H9 (cell line): Measurements from ENCODE around the gene PTPN7. TPM values are rescaled to one million over a fixed set of nuclear protein-coding genes. Genes with fewer than 3 reads are reported as not detected.

Source experiments
- DNase-seq: peaks from one replicate; pipeline ENCODE4 v3.0.0-alpha.2; 2017
- H2AFZ ChIP-seq: one replicate; pipeline ENCODE4 v1.6.1; 2013; ENCODE audit warnings: mild to moderate bottlenecking, low read length, control low read depth, moderate library complexity
- H2AK5ac ChIP-seq: 2 replicates; pipeline ENCODE4 v1.6.1; 2013; ENCODE audit warnings: low read length, control low read depth, mixed read lengths; ENCODE audit not compliant: insufficient read length
- H2BK120ac ChIP-seq: one replicate; pipeline ENCODE4 v1.6.1; 2013; ENCODE audit warnings: low read depth, mild to moderate bottlenecking, low read length, control low read depth, inconsistent platforms; ENCODE audit not compliant: poor library complexity, severe bottlenecking
- H2BK12ac ChIP-seq: 2 replicates; pipeline ENCODE4 v1.6.1; 2013; ENCODE audit warnings: low read length, control low read depth, mixed read lengths, low read depth; ENCODE audit not compliant: insufficient read length
- H2BK15ac ChIP-seq: 2 replicates; pipeline ENCODE4 v1.6.1; 2013; ENCODE audit warnings: low read depth, low read length, control low read depth
- H2BK20ac ChIP-seq: one replicate; pipeline ENCODE4 v1.6.1; 2013; ENCODE audit warnings: low read depth, mild to moderate bottlenecking, low read length, control low read depth, inconsistent platforms; ENCODE audit not compliant: poor library complexity, severe bottlenecking
- H2BK5ac ChIP-seq: 2 replicates; pipeline ENCODE4 v1.6.1; 2013; ENCODE audit warnings: low read length, control low read depth, mixed read lengths; ENCODE audit not compliant: insufficient read length
- H3K14ac ChIP-seq: 2 replicates; pipeline ENCODE4 v1.6.1; 2013; ENCODE audit warnings: low read length, control low read depth; ENCODE audit not compliant: insufficient read depth
- H3K18ac ChIP-seq: 2 replicates; pipeline ENCODE4 v1.6.1; 2013; ENCODE audit warnings: low read depth, mild to moderate bottlenecking, mixed read lengths, low read length, control low read depth; ENCODE audit not compliant: insufficient read length
- H3K23ac ChIP-seq: 2 replicates; pipeline ENCODE4 v1.6.1; 2013; ENCODE audit warnings: low read length, control low read depth, mixed read lengths, low read depth; ENCODE audit not compliant: insufficient read length
- H3K23me2 ChIP-seq: 2 replicates; pipeline ENCODE4 v1.6.1; 2013; ENCODE audit warnings: low read depth, mild to moderate bottlenecking, mixed read lengths, low read length, control low read depth; ENCODE audit not compliant: insufficient read length, poor library complexity, severe bottlenecking
- H3K27ac ChIP-seq: 2 replicates; pipeline ENCODE4 v1.5.1; 2013; ENCODE audit warnings: low read length, control low read depth, mixed read lengths, low read depth; ENCODE audit not compliant: insufficient read length
- H3K27me3 ChIP-seq: 2 replicates; pipeline ENCODE4 v1.6.1; 2013; ENCODE audit warnings: low read length, control low read depth, inconsistent platforms; ENCODE audit not compliant: insufficient read depth
- H3K4ac ChIP-seq: 2 replicates; pipeline ENCODE4 v1.6.1; 2013; ENCODE audit warnings: low read depth, mild to moderate bottlenecking, control low read depth, inconsistent platforms, low read length, moderate library complexity
- H3K4me1 ChIP-seq: 2 replicates; pipeline ENCODE4 v1.6.1; 2013; ENCODE audit warnings: low read length, control low read depth, inconsistent platforms; ENCODE audit not compliant: insufficient read depth
- H3K4me2 ChIP-seq: 2 replicates; pipeline ENCODE4 v1.6.1; 2013; ENCODE audit warnings: low read length, control low read depth, mixed read lengths; ENCODE audit not compliant: insufficient read length, insufficient read depth
- H3K56ac ChIP-seq: 2 replicates; pipeline ENCODE4 v1.6.1; 2013; ENCODE audit warnings: low read depth, mild to moderate bottlenecking, mixed read lengths, low read length, control low read depth; ENCODE audit not compliant: insufficient read length
- H3K79me1 ChIP-seq: 2 replicates; pipeline ENCODE4 v1.6.1; 2013; ENCODE audit warnings: low read depth, mild to moderate bottlenecking, moderate library complexity, low read length, control low read depth, inconsistent platforms; ENCODE audit not compliant: insufficient read depth, poor library complexity, severe bottlenecking
- H3K79me2 ChIP-seq: 2 replicates; pipeline ENCODE4 v1.6.1; 2013; ENCODE audit warnings: low read length, control low read depth, inconsistent platforms; ENCODE audit not compliant: insufficient read depth
- H3K9ac ChIP-seq: 2 replicates; pipeline ENCODE4 v1.6.1; 2013; ENCODE audit warnings: low read length, control low read depth, mixed read lengths; ENCODE audit not compliant: insufficient read length; ENCODE audit errors: extremely low read depth
- H3K9me3 ChIP-seq: one replicate; pipeline ENCODE4 v1.6.1; 2013; ENCODE audit warnings: low read depth, low read length, inconsistent platforms; ENCODE audit not compliant: control insufficient read depth
- H3T11ph ChIP-seq: one replicate; pipeline ENCODE4 v1.6.1; 2013; ENCODE audit warnings: mild to moderate bottlenecking, low read length, control low read depth, inconsistent platforms
- H4K20me1 ChIP-seq: one replicate; pipeline ENCODE4 v1.6.1; 2013; ENCODE audit not compliant: control insufficient read depth, insufficient read length, insufficient read depth
- H4K5ac ChIP-seq: 2 replicates; pipeline ENCODE4 v1.6.1; 2013; ENCODE audit warnings: low read depth, mild to moderate bottlenecking, mixed read lengths, low read length, control low read depth; ENCODE audit not compliant: insufficient read length
- H4K8ac ChIP-seq: replicated peaks from 2 replicates; pipeline ENCODE4 v1.6.1; 2013; ENCODE audit warnings: low read length, control low read depth, mixed read lengths, low read depth; ENCODE audit not compliant: insufficient read length
- H4K91ac ChIP-seq: 2 replicates; pipeline ENCODE4 v1.6.1; 2013; ENCODE audit warnings: low read depth, mild to moderate bottlenecking, moderate library complexity, mixed read lengths, low read length, control low read depth; ENCODE audit not compliant: insufficient read length
- H3K27ac Mint-ChIP-seq, 3 experiments: 2 replicates in 2 of 3; 3 replicates in 1 of 3; pipeline ENCODE4 v1.8.0; 2020 to 2021; ENCODE audit warnings: mixed read lengths in 3 of 3, mild to moderate bottlenecking in 1 of 3, moderate library complexity in 1 of 3
- H3K27me3 Mint-ChIP-seq: 2 replicates; pipeline ENCODE4 v1.8.0; 2021; ENCODE audit warnings: low read depth, mild to moderate bottlenecking, moderate library complexity, mixed read lengths
- H3K36me3 Mint-ChIP-seq, 3 experiments: 2 replicates in 2 of 3; 3 replicates in 1 of 3; pipeline ENCODE4 v1.8.0; 2020 to 2021; ENCODE audit warnings: low read depth in 3 of 3, mixed read lengths in 3 of 3; ENCODE audit not compliant: insufficient read depth in 1 of 3
- H3K4me1 Mint-ChIP-seq, 2 experiments: 2 replicates each; pipeline ENCODE4 v1.8.0; 2020; ENCODE audit warnings: mixed read lengths in 2 of 2
- H3K4me3 Mint-ChIP-seq, 2 experiments: 2 replicates in 1 of 2; 3 replicates in 1 of 2; pipeline ENCODE4 v1.8.0; 2020 to 2021; ENCODE audit warnings: mild to moderate bottlenecking in 2 of 2, mixed read lengths in 2 of 2, moderate library complexity in 1 of 2
- H3K9me3 Mint-ChIP-seq, 2 experiments: 2 replicates in 1 of 2; 3 replicates in 1 of 2; pipeline ENCODE4 v1.8.0; 2020; ENCODE audit warnings: mild to moderate bottlenecking in 2 of 2, mixed read lengths in 2 of 2, moderate library complexity in 1 of 2
- WGBS: extraction: QIAGEN DNeasy Blood & Tissue Kit; methylation state at CpG from one replicate; pipeline ENCODE4 v1.1.7; 2013; ENCODE audit warnings: missing lambda C conversion rate, low lambda C conversion rate, mixed read lengths; ENCODE audit not compliant: insufficient read length; ENCODE audit errors: extremely low coverage; 5-methylcytosine and 5-hydroxymethylcytosine counted together
- total RNA-seq: library from RNA; stranded (reverse); gene quantifications from 2 replicates; pipeline ENCODE4 v1.2.1, GENCODE V29; 2021
- TF ChIP-seq, protein P1 (sequence below): fragments of 200-600 bp; sonication (generic); conservative IDR thresholded peaks from 3 replicates; pipeline ENCODE4 v1.8.0; 2021; ENCODE audit warnings: antibody characterized with exemption, mild to moderate bottlenecking

Gene PTPN7
- total RNA-seq, 1 experiment from 2014 or later: 0.72 TPM

DNA sequence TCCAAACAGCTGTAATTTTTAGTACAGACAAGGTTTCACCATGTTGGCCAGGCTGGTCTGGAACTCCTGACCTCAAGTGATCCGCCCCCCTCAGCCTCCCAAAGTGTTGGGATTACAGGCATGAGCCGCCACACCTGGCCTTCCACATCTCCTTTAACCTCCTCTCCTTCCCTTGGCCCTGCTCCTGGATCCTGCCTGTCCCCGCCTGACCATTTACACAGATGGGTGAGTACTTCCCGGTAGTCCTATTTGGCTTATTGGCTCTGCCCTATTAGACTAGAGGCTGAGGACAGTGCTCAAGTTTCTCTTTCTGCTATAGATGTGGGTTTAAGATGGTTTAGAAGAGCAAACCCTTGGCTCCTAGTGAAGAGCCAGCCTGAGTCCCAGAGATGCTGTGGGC lies 7.1 kb downstream of the PTPN7 start:
- Histone ChIP-seq H2AFZ (no peak overlapping the region), H2BK15ac (no peak overlapping the region), H3K4me1 (no peaks in the 10 kb centered on the region), H2BK5ac (no peak overlapping the region), H4K5ac (no peak overlapping the region), H3K4ac (no peak overlapping the region), H4K91ac (no peak overlapping the region), H2AK5ac (no peak overlapping the region), H2BK120ac (no peak overlapping the region), H3K23ac (no peak overlapping the region), H3K9me3 (no peaks in the 10 kb centered on the region), H3K79me2 (no peaks in the 10 kb centered on the region), H3K14ac (no peak overlapping the region), H2BK20ac (no peak overlapping the region), H3K27me3 (no peaks in the 10 kb centered on the region; the same call in 1 of the 2 replicates), H3K18ac (no peak overlapping the region), H4K20me1 (no peaks in the 10 kb centered on the region), H3K56ac (no peak overlapping the region), H4K8ac (no peak overlapping the region), H3K23me2 (no peaks in the 10 kb centered on the region), H3K9ac (no peak overlapping the region), H2BK12ac (no peak overlapping the region), H3K27ac (no peak overlapping the region), H3T11ph (no peak overlapping the region), H3K4me2 (no peak overlapping the region), H3K79me1 (no peaks in the 10 kb centered on the region)
- H3K36me3 Mint-ChIP-seq: no peaks in the 10 kb centered on the region
- peaks cover 15 to 29% of the 10 kb centered on the region in 2 experiments for H3K4me1 Mint-ChIP-seq
- TF ChIP-seq, protein P1, sequence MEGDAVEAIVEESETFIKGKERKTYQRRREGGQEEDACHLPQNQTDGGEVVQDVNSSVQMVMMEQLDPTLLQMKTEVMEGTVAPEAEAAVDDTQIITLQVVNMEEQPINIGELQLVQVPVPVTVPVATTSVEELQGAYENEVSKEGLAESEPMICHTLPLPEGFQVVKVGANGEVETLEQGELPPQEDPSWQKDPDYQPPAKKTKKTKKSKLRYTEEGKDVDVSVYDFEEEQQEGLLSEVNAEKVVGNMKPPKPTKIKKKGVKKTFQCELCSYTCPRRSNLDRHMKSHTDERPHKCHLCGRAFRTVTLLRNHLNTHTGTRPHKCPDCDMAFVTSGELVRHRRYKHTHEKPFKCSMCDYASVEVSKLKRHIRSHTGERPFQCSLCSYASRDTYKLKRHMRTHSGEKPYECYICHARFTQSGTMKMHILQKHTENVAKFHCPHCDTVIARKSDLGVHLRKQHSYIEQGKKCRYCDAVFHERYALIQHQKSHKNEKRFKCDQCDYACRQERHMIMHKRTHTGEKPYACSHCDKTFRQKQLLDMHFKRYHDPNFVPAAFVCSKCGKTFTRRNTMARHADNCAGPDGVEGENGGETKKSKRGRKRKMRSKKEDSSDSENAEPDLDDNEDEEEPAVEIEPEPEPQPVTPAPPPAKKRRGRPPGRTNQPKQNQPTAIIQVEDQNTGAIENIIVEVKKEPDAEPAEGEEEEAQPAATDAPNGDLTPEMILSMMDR: no peak
- no CpG with 5 or more reads among the region's 4 CpGs for WGBS
- H3K4me3 Mint-ChIP-seq: no peak overlapping the region
- DNase-seq: no peak
- H3K27me3 Mint-ChIP-seq: peaks cover 4% of the 10 kb centered on the region
- H3K9me3 Mint-ChIP-seq: no peaks in the 10 kb centered on the region
- no peak overlapping the region for H3K27ac Mint-ChIP-seq
